22Rv1 (cell line): ENCODE results near the gene TMEM53.

Experiments
- H3K27ac ChIP-seq: fragments of 450-650 bp; 2 replicates; pipeline ENCODE4 v1.5.1; 2017
- CTCF ChIP-seq: fragments of 450-650 bp; IDR thresholded peaks from 2 replicates; pipeline ENCODE4 v1.5.1; 2017; ENCODE audit warnings: mild to moderate bottlenecking
- ZFX ChIP-seq: fragments of 450-650 bp; IDR thresholded peaks from 2 replicates; pipeline ENCODE4 v1.6.1; 2017; ENCODE audit warnings: antibody characterized with exemption, borderline replicate concordance

TMEM53 gene

GRCh38 chr1:44650159-44650831 is 24.0 kb downstream of the TMEM53 start:
- no peak overlapping the region for H3K27ac ChIP-seq
- no peak for TF ChIP-seq CTCF
- no peak for TF ChIP-seq ZFX

- TF ChIP-seq ZFX, result no peak
- no peak for TF ChIP-seq CTCF
- H3K27ac ChIP-seq, result no peak overlapping the region
These were observed 24.5 kb downstream of the TMEM53 start for GRCh38 chr1:44649788-44650158.

DNA sequence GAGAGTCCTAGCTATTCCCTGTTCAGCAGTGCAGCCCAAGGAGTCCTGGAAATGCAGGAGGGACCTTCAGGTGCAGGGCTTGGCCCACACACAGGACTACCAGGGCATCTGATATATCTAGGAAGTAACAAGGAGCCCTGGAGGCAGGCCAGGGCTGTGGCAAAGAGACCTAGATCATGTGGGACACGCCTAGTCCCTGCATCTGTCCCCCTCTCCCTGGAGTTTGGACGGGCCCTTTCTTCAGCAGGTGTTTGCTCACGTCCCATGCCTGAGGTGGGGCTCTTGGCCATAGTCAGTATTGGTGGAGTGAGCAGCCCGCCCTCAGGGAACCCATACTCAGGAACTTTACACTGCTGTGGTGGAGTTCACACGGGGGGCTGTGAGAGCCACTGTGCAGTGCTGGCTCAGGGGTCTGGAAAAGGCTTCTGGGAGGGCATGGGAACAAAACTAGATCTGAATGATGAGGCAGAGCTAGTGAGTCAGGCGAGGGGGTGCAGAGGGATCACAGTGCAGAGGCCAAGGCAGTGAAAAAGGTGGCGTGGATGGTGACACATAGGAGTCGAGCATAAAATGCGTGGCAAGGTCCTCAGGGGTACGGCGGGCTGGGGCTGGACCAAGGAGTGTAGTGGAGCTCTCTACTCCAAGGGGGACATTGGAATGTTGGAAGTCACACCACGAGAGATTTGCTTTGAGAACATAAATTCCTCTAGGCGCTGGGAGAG is 25.6 kb downstream of the TMEM53 start:
- no peak overlapping the region for H3K27ac ChIP-seq

GRCh38 chr1:44647896-44648295 is 26.4 kb downstream of the TMEM53 start:
- TF ChIP-seq CTCF, result no peak
- TF ChIP-seq ZFX, result no peak
- no peak overlapping the region for H3K27ac ChIP-seq

More for the DNA sequence above, 25.6 kb downstream of the TMEM53 start:
- TF ChIP-seq CTCF (no peak), ZFX (no peak)

GRCh38 chr1:44646261-44647110 is 27.8 kb downstream of the TMEM53 start:
- no peak for TF ChIP-seq ZFX
- no peak overlapping the region for H3K27ac ChIP-seq

DNA sequence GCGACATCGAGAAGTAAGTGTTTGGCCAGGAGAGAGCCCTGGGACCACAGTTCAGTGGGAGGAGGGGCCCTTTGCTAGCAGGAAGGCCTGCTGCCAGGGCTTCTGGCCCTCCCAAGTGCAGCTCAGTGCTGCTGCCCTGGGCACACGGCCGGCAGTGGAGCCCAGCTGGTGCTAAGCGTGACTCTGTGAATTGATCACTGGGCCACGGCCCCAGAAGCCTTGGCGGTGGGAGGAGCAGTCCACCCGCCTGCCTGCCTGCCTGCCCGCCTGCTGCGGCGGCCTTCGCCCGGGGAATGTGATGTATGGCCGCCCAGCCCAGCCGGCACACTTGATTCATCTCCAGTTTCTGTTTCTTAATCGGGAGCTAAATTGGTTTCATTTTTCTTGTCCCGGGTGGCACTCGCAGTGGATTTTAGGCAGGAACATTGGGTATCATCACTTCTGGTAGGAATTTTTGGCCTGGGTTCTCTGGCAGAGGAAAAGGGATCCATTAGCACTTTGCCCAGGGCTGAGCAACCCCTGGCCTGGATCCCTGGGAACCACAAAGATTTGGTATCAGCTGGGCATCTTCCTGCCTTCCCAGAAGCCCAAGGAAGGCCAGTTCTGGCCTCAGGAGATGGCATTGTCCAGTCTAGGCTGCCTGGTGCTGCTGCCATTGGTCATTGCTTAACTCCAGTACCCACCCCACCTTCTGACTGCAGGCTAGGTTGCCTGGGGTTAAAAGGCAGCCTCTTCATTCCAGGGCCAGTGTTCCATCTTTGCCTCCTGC is 28.6 kb downstream of the TMEM53 start:
- H3K27ac ChIP-seq, result no peak overlapping the region
- TF ChIP-seq CTCF, result no peak
- TF ChIP-seq ZFX, result no peak

DNA sequence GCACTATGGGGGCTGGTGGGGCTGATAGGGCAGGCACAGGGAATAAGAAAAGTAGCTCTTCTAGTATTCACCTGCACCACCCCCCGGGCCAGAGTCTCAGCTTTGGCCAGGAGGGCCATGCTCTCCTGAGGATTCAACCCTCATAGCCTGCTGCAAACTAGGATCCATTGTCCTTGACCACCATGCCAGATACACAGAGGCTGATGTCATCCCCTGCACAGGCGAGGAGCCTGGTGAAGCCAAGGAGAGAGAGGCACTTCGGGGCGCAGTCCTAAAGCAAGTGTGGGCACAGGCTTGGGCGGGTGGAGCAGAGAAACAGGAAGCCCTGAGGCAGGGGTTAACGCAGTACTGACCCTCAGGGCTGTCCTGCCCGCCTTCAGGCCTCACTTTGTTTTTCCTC is 29.5 kb downstream of the TMEM53 start:
- TF ChIP-seq ZFX, result no peak
- TF ChIP-seq CTCF, result no peak

More for the DNA sequence above, 29.5 kb downstream of the TMEM53 start:
- no peak overlapping the region for H3K27ac ChIP-seq
